NCI-H187 treated with DMSO at 0.1 percent for 48 hours (cell line): Measurements from ENCODE around the gene RSF1.
"Not testable (repeated sequence)": the region's sequence is repeated elsewhere in the genome, so short reads cannot be mapped to it uniquely, and the experiment has no call there.

Source experiments
- DNase-seq: peaks from one replicate; lab custom pipeline; 2025; lab: John Stamatoyannopoulos, UW

The RSF1 gene

DNA sequence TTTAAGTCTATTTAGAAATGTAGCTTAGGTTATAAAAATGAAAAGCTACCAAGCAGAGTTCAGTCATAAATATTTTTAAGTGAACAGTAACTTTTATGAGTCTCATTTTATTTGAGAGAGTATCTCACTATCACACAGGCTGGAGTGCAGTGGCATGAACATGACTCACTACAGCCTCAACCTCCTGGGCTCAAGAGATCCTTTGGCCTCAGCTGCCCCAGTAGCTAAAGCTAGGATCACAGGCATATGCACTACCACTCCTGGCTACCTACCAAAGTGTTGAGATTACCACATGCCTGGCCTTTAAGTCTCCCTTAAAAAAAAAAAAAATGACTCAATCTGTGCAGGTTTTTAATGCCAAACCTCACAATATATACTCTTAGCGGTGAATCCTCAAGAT lies 148.3 kb downstream of the RSF1 start:
- no peak for DNase-seq

GRCh38 chr11:77669848-77670511 lies 150.5 kb downstream of the RSF1 start:
- DNase-seq = no peak

DNA sequence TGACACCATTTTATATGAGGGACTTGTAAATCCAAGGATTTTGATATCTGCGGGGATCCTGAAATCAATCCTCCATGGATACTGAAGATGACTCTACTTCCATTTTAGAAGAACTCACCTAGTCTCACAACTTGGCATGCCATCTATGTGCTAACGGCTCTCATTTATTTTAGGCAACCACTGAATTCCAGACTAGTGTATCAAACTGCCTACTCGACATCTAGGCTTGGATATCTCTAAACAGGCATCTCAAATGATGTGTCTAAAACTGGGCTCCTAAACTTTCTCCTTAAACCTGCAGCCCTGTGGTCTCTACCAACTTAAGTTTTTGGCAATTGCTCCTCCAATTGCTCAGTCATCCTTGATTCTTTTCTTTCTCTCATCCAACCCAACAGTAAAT lies 151.8 kb downstream of the RSF1 start:
- no peak for DNase-seq

- DNase-seq = no peak
Observed at GRCh38 chr11:77665240-77665965, 155.1 kb downstream of the RSF1 start.

DNA sequence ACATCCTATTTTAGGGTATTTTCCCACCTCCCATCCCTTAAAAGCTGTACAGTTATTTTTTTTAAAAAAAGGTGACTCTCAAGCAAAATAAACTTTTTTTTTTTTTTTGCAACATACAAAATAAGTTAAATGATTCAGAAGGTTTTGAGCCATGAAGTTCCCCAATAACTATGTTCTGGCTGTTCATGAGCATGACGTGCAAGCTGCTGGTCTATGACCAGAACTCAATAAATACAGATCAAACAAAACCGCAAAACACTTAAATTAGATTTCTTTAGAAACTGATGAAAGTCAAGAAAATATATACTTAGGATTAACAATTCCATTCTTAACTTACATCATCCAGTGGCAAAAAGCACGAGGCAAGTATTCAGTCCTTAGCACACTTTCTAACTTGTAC lies 158.9 kb downstream of the RSF1 start:
- DNase-seq = no peak

- no peak for DNase-seq
Observed at GRCh38 chr11:77660947-77661346, 159.6 kb downstream of the RSF1 start.

DNA sequence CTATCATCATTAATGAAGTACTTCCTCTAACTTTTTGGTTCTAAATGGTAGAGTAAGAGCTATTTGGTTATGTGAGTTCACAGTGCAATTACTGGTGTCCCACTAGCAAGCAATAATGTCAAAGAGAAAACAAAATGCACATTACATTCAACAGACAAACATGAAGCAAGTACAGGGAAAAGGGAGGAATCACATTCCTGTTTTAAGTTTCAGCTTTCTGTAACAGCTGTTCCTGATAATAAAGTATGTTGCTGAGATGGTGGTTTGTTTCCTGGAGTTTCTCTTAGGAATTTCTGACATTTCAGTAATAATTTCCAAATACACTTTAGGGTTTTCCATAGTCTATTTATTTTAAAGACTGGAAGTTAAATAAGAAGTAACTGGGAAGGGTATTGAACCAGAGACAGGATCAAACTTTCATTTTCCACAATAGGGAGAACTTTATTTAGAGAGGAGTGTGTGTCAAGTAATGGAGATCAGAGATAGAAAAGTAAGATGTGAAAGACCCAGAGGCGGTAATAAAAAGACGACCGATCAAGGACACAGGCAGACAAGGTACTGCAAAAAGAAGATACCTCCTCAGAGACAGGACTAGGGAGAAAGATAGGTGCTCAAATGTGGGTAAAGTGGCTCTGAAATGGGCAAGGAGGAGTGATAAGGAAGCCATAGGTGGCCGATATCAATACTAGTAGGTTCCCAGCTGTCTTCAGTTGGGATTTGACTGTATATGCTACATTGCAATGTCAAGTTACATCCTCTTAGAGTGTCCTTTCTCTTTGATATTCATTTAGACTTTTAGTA lies 162.1 kb downstream of the RSF1 start:
- no peak for DNase-seq

DNA sequence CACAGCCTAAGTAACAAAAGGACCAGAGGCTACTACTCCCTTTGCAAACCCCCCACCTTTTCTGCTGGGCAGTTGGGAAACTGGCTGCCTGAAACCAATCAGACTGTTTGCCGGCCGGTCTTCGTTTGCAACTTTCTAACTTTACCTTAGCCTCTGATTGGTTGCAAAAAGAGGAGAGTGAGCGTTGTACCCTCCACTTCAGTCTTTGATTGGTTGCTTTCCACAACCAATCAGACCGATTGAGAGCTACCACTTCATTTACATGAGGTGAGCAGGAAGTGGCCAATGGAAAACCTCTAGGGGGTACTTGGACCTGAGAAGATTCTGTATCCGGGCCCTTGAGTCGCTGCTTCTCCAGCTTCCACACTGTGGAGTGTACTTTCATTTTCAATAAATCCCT lies 164.2 kb downstream of the RSF1 start:
- DNase-seq = no peak

DNA sequence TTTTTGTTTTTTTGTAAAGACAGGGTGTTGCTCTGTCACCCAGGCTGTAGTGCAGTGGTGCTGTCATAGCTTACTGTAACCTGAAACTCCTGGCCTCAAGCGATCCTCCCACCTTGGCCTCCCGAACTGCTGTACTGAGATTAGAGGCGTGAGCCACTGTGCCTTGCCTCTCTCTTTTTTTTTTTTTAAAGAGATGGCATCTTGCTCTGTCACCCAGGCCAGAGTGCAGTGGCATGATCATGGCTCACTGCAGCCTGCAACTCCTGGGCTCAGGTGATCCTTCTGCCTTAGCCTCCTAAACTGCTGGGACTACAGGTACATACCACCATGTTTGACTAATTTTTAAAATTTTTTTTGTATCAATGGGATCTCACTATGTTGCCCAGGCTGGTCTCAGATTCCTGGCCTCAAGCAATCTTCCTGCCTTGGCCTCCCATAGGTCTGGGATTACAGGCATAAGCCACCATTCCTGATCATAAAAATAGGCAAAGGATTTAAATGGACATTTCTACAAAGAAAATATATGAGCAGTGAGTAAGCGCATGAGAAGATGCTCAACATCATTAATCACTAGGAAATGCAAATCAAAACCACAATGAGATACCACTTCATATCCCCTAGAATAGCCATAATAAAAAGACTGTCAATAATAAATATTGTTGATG lies 165.6 kb downstream of the RSF1 start:
- DNase-seq = no peak

- no peak for DNase-seq
Observed at GRCh38 chr11:77650123-77650522, 170.4 kb downstream of the RSF1 start.

DNA sequence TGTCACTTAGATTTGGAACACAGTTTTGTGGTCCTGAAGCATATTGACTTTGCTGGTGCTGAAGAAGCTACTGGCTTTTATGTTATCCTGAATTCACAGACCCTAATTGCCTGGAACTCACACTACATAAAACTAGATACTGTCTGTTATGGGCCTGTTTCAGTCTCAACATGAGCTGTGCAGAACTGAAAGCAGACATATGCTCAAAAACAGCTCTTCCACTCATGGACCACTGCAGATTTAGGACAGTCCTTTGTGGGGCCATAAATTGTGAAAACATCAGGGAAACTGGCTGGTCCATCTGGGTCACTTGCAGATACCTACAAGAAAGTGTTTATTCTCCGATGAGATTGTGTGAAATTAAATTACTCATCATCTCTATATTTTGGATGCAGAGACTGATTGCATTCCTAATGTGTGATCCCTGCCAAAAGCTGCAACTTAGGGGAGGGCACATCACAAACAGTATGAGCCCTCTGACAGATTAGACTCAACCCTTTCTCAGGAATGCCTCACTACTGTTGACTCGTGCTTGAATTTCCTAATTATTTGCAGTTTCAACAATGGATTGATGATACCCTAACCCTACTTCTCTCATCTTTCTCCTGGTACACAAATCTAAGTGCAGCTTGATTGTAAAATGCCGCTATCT lies 172.7 kb downstream of the RSF1 start:
- no peak for DNase-seq

- DNase-seq = no peak
Observed at GRCh38 chr11:77644887-77645286, 175.6 kb downstream of the RSF1 start.

- no peak for DNase-seq
Observed at GRCh38 chr11:77642228-77642627, 178.3 kb downstream of the RSF1 start.

- peak; percentile 48 for DNase-seq
Observed at GRCh38 chr11:77637345-77638165, 183.0 kb downstream of the RSF1 start, which contains the start of gene CLNS1A. Gene CLNS1A, minus strand, starts transcription at chr11:77637794. Its CDS starts 80 bp downstream, at chr11:77637714.

DNA sequence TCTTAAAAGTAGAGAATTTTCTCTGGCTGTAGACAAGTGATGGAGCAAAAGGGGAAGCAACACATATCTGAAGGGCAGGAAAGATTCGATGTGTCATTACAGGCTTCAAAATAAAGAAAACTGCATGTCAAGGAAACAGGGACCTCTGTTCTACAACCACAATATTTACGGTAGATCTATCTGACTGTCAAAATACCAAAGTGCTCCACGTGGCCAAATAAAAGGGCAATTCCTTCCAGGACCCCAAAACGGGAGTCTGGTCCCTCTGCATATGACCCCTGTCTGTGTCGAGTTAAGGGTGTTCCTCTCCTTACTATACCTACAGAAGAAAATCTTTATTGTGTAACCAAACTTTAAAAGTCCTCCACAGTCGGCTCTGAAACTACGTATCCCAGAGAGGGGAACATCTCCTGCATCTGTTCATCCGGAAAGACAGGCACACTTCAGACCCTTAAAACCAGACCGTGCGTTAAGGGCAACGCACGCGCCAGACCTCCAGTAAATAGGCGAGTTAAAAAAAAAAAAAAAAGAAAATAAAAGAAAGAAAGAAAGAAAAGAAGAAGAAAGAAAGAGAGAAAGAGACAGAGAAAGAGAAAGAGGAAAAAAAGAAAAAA lies 183.7 kb downstream of the RSF1 start:
- no peak for DNase-seq

GRCh38 chr11:77633926-77634325 lies 186.6 kb downstream of the RSF1 start:
- not testable (repeated sequence) for DNase-seq

DNA sequence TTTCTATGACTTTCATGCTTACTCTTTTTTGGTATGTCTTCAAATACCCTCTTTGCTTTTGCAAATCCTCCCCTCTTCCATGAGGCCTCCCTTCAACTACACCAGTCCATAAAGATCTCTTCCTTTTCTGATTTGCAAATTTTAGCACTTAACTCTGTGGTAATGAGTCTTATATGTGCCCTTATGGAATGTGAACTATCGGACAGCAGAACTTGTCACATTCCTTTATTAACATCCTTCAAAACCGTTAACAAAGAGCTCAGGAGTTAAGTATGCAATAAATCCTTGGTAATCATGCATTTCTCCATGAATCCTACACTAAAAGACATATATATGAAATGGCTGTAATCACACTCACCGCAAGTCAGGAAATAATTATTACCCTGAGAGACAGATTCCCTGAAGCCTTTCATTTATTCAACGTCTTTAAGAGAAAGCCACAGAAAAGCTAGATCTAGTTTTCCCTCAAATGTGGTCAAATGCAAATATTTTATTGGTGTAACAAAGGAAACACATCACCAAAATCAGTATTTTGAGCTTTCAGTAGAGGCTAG lies 190.3 kb downstream of the RSF1 start:
- no peak for DNase-seq

DNA sequence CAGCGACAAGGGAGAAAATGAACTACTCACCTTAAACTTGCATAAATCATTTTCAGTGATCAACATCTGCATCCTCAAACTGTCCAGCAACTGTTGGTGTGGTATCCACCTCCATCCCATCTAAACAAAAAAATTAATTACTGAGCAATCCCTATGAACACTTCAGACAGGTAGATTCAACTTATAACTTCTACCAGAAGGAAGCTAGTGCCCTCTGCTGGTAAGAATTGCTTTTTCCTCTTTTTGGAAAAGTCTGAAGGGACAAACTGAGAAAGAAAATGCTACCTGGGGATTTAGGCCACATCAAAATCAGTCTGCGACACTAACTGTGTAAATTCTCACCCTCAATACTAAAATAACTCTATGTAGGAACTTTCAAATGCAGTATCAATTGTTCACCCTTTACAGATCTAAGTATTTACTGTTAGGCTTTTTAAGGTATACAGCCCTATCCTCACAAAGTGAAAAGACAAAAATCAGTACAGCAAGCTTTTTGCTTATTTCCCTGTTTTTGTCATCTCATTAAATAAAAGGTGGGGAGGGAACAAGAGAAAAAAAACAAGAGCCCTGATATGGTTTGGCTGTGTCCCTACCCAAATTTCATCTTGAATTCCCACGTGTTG lies 200.8 kb downstream of the RSF1 start:
- no peak for DNase-seq

GRCh38 chr11:77617892-77618291 lies 202.6 kb downstream of the RSF1 start:
- no peak for DNase-seq

GRCh38 chr11:77611921-77612320 lies 208.6 kb downstream of the RSF1 start:
- no peak for DNase-seq
